Lower lobe of right lung (tissue), 2 donors: ENCODE measurements around the gene ZNF184. TPM values are rescaled to one million over a fixed set of nuclear protein-coding genes. Genes with fewer than 3 reads are reported as not detected.
A peak's percentile ranks its signal among the peaks of the same experiment; 100 is the strongest.

ENCODE experiments used
- ATAC-seq, 2 donors: fragments of 200-7000 bp; cut with Tn5 transposase; one replicate each; pipeline ENCODE4 v1.9.1; 2020 to 2022; ENCODE audit warnings: mild to moderate bottlenecking in 2 of 2, moderate library complexity in 2 of 2
- DNase-seq: peaks from one replicate; pipeline ENCODE4 v3.0.0-alpha.2; 2020
- H3K27ac ChIP-seq: fragments of 200-600 bp; one replicate; pipeline ENCODE4 v1.8.0; 2022
- H3K27me3 ChIP-seq: fragments of 200-600 bp; one replicate; pipeline ENCODE4 v1.8.0; 2022; ENCODE audit warnings: low read depth
- H3K36me3 ChIP-seq: fragments of 200-600 bp; one replicate; pipeline ENCODE4 v1.8.0; 2022; ENCODE audit warnings: mild to moderate bottlenecking
- H3K4me1 ChIP-seq: fragments of 200-600 bp; one replicate; pipeline ENCODE4 v1.8.0; 2022
- H3K4me3 ChIP-seq: fragments of 200-600 bp; one replicate; pipeline ENCODE4 v1.8.0; 2022; ENCODE audit warnings: mild to moderate bottlenecking
- H3K9me3 ChIP-seq: fragments of 200-600 bp; one replicate; pipeline ENCODE4 v1.8.0; 2022
- CTCF ChIP-seq: fragments of 200-600 bp; IDR thresholded peaks from one replicate; pipeline ENCODE4 v1.8.0; 2022; ENCODE audit warnings: antibody characterized with exemption, mild to moderate bottlenecking
- intact Hi-C: fragments of 100-400 bp; cut with DNase I; formaldehyde crosslinking; loops from one replicate; pipeline ENCODE4 v1.11.0; 2022
- total RNA-seq: library from RNA; stranded (reverse); fragmentation: NEBNext Ultra II Directional; extraction: Animal tissue kit (Norgen Biotek cat#: 25700); gene quantifications from one replicate; pipeline ENCODE4 v1.2.1, GENCODE V29; 2021
- donor health status: DM: no; HTN: yes; CAD: no; lungs with severe emphysema.

ZNF184 gene
- total RNA-seq, 1 donor from 2014 or later, result 6.6 TPM

GRCh38 chr6:27471365-27472115, 1.4 kb downstream of the ZNF184 start:
- DNase-seq (no peak), ATAC-seq (no peak)
- Histone ChIP-seq H3K36me3 (peaks cover 36% of the 10 kb centered on the region), H3K27me3 (no peaks in the 10 kb centered on the region), H3K4me1 (peaks cover 21% of the 10 kb centered on the region), H3K4me3 (peak overlapping the region; percentile 82), H3K27ac (peak overlapping the region; percentile 92), H3K9me3 (no peaks in the 10 kb centered on the region)
- intact Hi-C loops, result no loop called here
- no peak for TF ChIP-seq CTCF

- no peak for ATAC-seq
- peaks cover 46% of the 10 kb centered on the region for H3K36me3 ChIP-seq
- H3K4me1 ChIP-seq, result peaks cover 21% of the 10 kb centered on the region
- no peak for DNase-seq
- H3K27me3 ChIP-seq, result no peaks in the 10 kb centered on the region
- no peak for TF ChIP-seq CTCF
- H3K27ac ChIP-seq, result no peak overlapping the region
- intact Hi-C loops, result no loop called here
- no peak overlapping the region for H3K4me3 ChIP-seq
- no peaks in the 10 kb centered on the region for H3K9me3 ChIP-seq
Measured at GRCh38 chr6:27470023-27470422, 2.9 kb downstream of the ZNF184 start.

DNA sequence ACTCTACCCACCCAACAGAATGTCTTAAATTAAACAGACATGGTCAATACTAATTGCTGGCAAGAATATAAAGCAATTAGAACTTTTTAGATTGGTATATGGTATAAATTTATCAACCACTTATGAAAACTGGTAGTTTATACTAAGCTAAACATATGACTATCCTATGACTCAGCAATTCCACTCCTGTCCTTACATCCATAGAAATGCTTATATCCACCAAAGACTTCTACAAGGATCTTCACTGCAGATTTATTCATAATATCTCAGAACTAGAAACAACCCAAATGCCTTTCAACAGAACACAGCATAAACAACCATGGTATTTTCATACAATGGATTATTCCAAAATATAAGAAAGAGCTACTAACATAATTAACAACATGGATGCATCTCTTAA, 4.6 kb downstream of the ZNF184 start:
- H3K36me3 ChIP-seq, result peaks cover 52% of the 10 kb centered on the region
- H3K27ac ChIP-seq, result no peak overlapping the region
- no peaks in the 10 kb centered on the region for H3K9me3 ChIP-seq
- DNase-seq, result no peak
- H3K27me3 ChIP-seq, result no peaks in the 10 kb centered on the region
- H3K4me1 ChIP-seq, result peaks cover 21% of the 10 kb centered on the region
- H3K4me3 ChIP-seq, result no peak overlapping the region
- intact Hi-C loops, result no loop called here
- no peak for TF ChIP-seq CTCF
- ATAC-seq, result no peak

DNA sequence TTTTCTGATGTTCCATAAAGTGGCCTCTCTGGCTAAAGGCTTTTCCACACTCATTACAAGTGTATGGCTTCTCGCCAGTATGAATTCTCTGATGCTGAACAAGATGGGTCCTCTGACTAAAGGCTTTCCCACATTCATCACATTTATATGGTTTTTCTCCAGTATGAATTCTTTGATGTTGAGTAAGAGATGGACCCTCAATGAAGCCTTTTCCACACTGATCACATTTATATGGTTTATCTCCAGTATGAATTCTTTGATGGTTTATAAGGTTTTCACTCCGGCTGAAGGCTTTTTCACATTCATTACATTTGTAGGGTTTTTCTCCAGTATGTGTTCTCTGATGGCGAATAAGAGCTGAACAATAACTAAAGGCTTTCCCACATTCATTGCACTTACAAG, 20.4 kb downstream of the ZNF184 start:
- Histone ChIP-seq H3K9me3 (peaks cover 98% of the 10 kb centered on the region), H3K4me3 (no peak overlapping the region), H3K36me3 (peaks cover 56% of the 10 kb centered on the region), H3K27me3 (no peaks in the 10 kb centered on the region), H3K4me1 (no peaks in the 10 kb centered on the region), H3K27ac (no peak overlapping the region)
- DNase-seq (no peak), ATAC-seq (no peak)
- intact Hi-C loops, result no loop called here
- TF ChIP-seq CTCF, result no peak

- H3K4me1 ChIP-seq, result no peaks in the 10 kb centered on the region
- no peak overlapping the region for H3K4me3 ChIP-seq
- intact Hi-C loops, result no loop called here
- no peaks in the 10 kb centered on the region for H3K27me3 ChIP-seq
- peaks cover 51% of the 10 kb centered on the region for H3K36me3 ChIP-seq
- no peak for DNase-seq
- H3K9me3 ChIP-seq, result peaks cover 94% of the 10 kb centered on the region
- H3K27ac ChIP-seq, result no peak overlapping the region
- no peak for ATAC-seq
- no peak for TF ChIP-seq CTCF
Measured at GRCh38 chr6:27451660-27452390, 21.1 kb downstream of the ZNF184 start.
